Ishikawa (cell line): ENCODE data around the gene CCDC172.

Experiments
- CEBPB ChIP-seq: IDR thresholded peaks from 2 replicates; pipeline ENCODE4 v1.6.1; 2012
- CREB1 ChIP-seq: IDR thresholded peaks from 2 replicates; pipeline ENCODE4 v1.6.1; 2012; ENCODE audit warnings: low read depth
- EGR1 ChIP-seq: IDR thresholded peaks from 2 replicates; pipeline ENCODE4 v1.6.1; 2012
- EP300 ChIP-seq: IDR thresholded peaks from 2 replicates; pipeline ENCODE4 v1.6.1; 2012; ENCODE audit warnings: borderline replicate concordance
- FOXM1 ChIP-seq: IDR thresholded peaks from 2 replicates; pipeline ENCODE4 v1.6.1; 2012; ENCODE audit warnings: low read depth, borderline replicate concordance
- MAX ChIP-seq: IDR thresholded peaks from 2 replicates; pipeline ENCODE4 v1.6.1; 2012
- NFIC ChIP-seq: IDR thresholded peaks from 2 replicates; pipeline ENCODE4 v1.6.1; 2012
- RAD21 ChIP-seq: IDR thresholded peaks from 2 replicates; pipeline ENCODE4 v1.6.1; 2012; ENCODE audit warnings: low read depth
- REST ChIP-seq: IDR thresholded peaks from 2 replicates; pipeline ENCODE4 v1.6.1; 2012; ENCODE audit warnings: low read depth, mild to moderate bottlenecking
- TAF1 ChIP-seq: IDR thresholded peaks from 2 replicates; pipeline ENCODE4 v1.6.1; 2012; ENCODE audit warnings: low read depth, mild to moderate bottlenecking
- TCF12 ChIP-seq: IDR thresholded peaks from 2 replicates; pipeline ENCODE4 v1.6.1; 2012; ENCODE audit warnings: low read depth
- TEAD4 ChIP-seq: IDR thresholded peaks from 2 replicates; pipeline ENCODE4 v1.6.1; 2012
- USF1 ChIP-seq: IDR thresholded peaks from 2 replicates; pipeline ENCODE4 v1.6.1; 2012
- YY1 ChIP-seq: IDR thresholded peaks from 2 replicates; pipeline ENCODE4 v1.6.1; 2012; ENCODE audit warnings: low read depth
- ZBTB7A ChIP-seq: IDR thresholded peaks from 2 replicates; pipeline ENCODE4 v1.6.1; 2012; ENCODE audit warnings: low read depth

Gene CCDC172

GRCh38 chr10:116403740-116404250 is 79.5 kb downstream of the CCDC172 start:
- no peak for TF ChIP-seq FOXM1

- TF ChIP-seq NFIC (no peak), TEAD4 (no peak), USF1 (no peak), RAD21 (no peak), TAF1 (no peak), EGR1 (no peak), MAX (no peak), TCF12 (no peak), FOXM1 (no peak), CREB1 (no peak), EP300 (no peak), YY1 (no peak), ZBTB7A (no peak), REST (no peak), CEBPB (no peak)
Measured at GRCh38 chr10:116408719-116409118, 84.5 kb downstream of the CCDC172 start.

- TF ChIP-seq TCF12 (no peak), EGR1 (no peak), CREB1 (no peak), RAD21 (no peak), TAF1 (no peak), NFIC (no peak), USF1 (no peak), YY1 (no peak), REST (no peak), ZBTB7A (no peak), TEAD4 (no peak), EP300 (no peak), FOXM1 (no peak), MAX (no peak), CEBPB (no peak)
Measured at GRCh38 chr10:116410351-116410750, 86.1 kb downstream of the CCDC172 start.

GRCh38 chr10:116417821-116418220 is 93.6 kb downstream of the CCDC172 start:
- TF ChIP-seq TAF1 (no peak), RAD21 (no peak), EP300 (no peak), USF1 (no peak), NFIC (no peak), ZBTB7A (no peak), YY1 (no peak), REST (no peak), CEBPB (no peak), TCF12 (no peak), FOXM1 (no peak), TEAD4 (no peak), CREB1 (no peak)
